ENCODE data around the gene BAIAP3.
A peak's percentile ranks its signal among the peaks of the same experiment; 100 is the strongest.

BAIAP3 gene

GRCh38 chr16:1343428-1344242 is 10.2 kb downstream of the BAIAP3 start:
- H3K9me3 Mint-ChIP-seq = no peaks in the 10 kb centered on the region
- H3K27me3 Mint-ChIP-seq = no peaks in the 10 kb centered on the region
- peaks cover 11% of the 10 kb centered on the region for H3K36me3 Mint-ChIP-seq
- no peak for ATAC-seq
- H3K4me1 Mint-ChIP-seq = peaks cover 31% of the 10 kb centered on the region
- H3K4me3 Mint-ChIP-seq = peak overlapping the region; percentile 71
- peak overlapping the region; percentile 81 for H3K27ac Mint-ChIP-seq

GRCh38 chr16:1344499-1344898 is 11.1 kb downstream of the BAIAP3 start:
- H3K9me3 Mint-ChIP-seq = no peaks in the 10 kb centered on the region
- H3K36me3 Mint-ChIP-seq = peaks cover 11% of the 10 kb centered on the region
- no peaks in the 10 kb centered on the region for H3K27me3 Mint-ChIP-seq
- no peak overlapping the region for H3K27ac Mint-ChIP-seq
- H3K4me1 Mint-ChIP-seq = peaks cover 33% of the 10 kb centered on the region
- no peak for ATAC-seq
- no peak overlapping the region for H3K4me3 Mint-ChIP-seq

GRCh38 chr16:1345087-1345486 is 11.6 kb downstream of the BAIAP3 start:
- Mint-ChIP-seq H3K4me1 (peaks cover 38% of the 10 kb centered on the region), H3K9me3 (no peaks in the 10 kb centered on the region), H3K4me3 (no peak overlapping the region), H3K27me3 (no peaks in the 10 kb centered on the region), H3K36me3 (peaks cover 14% of the 10 kb centered on the region), H3K27ac (no peak overlapping the region)
- no peak for ATAC-seq

- Mint-ChIP-seq H3K36me3 (peaks cover 18% of the 10 kb centered on the region), H3K27ac (no peak overlapping the region), H3K9me3 (no peaks in the 10 kb centered on the region), H3K4me3 (no peak overlapping the region), H3K27me3 (no peaks in the 10 kb centered on the region), H3K4me1 (peaks cover 45% of the 10 kb centered on the region)
- no peak for ATAC-seq
Measured at GRCh38 chr16:1345651-1346421, 12.4 kb downstream of the BAIAP3 start.

GRCh38 chr16:1346422-1347285 is 13.2 kb downstream of the BAIAP3 start:
- Mint-ChIP-seq H3K27ac (no peak overlapping the region), H3K4me1 (peaks cover 48% of the 10 kb centered on the region), H3K27me3 (no peaks in the 10 kb centered on the region), H3K9me3 (no peaks in the 10 kb centered on the region), H3K36me3 (peaks cover 18% of the 10 kb centered on the region), H3K4me3 (no peak overlapping the region)
- no peak for ATAC-seq

GRCh38 chr16:1347286-1347855 is 13.9 kb downstream of the BAIAP3 start:
- Mint-ChIP-seq H3K27ac (no peak overlapping the region), H3K36me3 (peaks cover 18% of the 10 kb centered on the region), H3K27me3 (no peaks in the 10 kb centered on the region), H3K4me1 (peaks cover 46% of the 10 kb centered on the region), H3K9me3 (no peaks in the 10 kb centered on the region), H3K4me3 (no peak overlapping the region)
- ATAC-seq = no peak

- peaks cover 46% of the 10 kb centered on the region for H3K4me1 Mint-ChIP-seq
- H3K36me3 Mint-ChIP-seq = peaks cover 18% of the 10 kb centered on the region
- H3K9me3 Mint-ChIP-seq = no peaks in the 10 kb centered on the region
- H3K27me3 Mint-ChIP-seq = no peaks in the 10 kb centered on the region
- H3K4me3 Mint-ChIP-seq = no peak overlapping the region
- H3K27ac Mint-ChIP-seq = no peak overlapping the region
- no peak for ATAC-seq
Measured at GRCh38 chr16:1347962-1348361, 14.5 kb downstream of the BAIAP3 start.

GRCh38 chr16:1348441-1348840 is 15.0 kb downstream of the BAIAP3 start:
- ATAC-seq = no peak
- Mint-ChIP-seq H3K4me1 (peaks cover 46% of the 10 kb centered on the region), H3K27me3 (no peaks in the 10 kb centered on the region), H3K27ac (no peak overlapping the region), H3K9me3 (no peaks in the 10 kb centered on the region), H3K36me3 (peaks cover 22% of the 10 kb centered on the region), H3K4me3 (no peak overlapping the region)

- no peak for ATAC-seq
- H3K4me1 Mint-ChIP-seq = peaks cover 46% of the 10 kb centered on the region
- H3K9me3 Mint-ChIP-seq = no peaks in the 10 kb centered on the region
- no peak overlapping the region for H3K27ac Mint-ChIP-seq
- peaks cover 25% of the 10 kb centered on the region for H3K36me3 Mint-ChIP-seq
- no peaks in the 10 kb centered on the region for H3K27me3 Mint-ChIP-seq
- H3K4me3 Mint-ChIP-seq = no peak overlapping the region
Measured at GRCh38 chr16:1348926-1349325, 15.5 kb downstream of the BAIAP3 start.

GRCh38 chr16:1349351-1349750 is 15.9 kb downstream of the BAIAP3 start:
- H3K4me1 Mint-ChIP-seq = peaks cover 45% of the 10 kb centered on the region

GRCh38 chr16:1349951-1350350 is 16.5 kb downstream of the BAIAP3 start:
- H3K4me3 Mint-ChIP-seq = peak overlapping the region; percentile 34
- H3K27me3 Mint-ChIP-seq = no peaks in the 10 kb centered on the region
- peaks cover 25% of the 10 kb centered on the region for H3K36me3 Mint-ChIP-seq
- no peak overlapping the region for H3K27ac Mint-ChIP-seq
- peaks cover 47% of the 10 kb centered on the region for H3K4me1 Mint-ChIP-seq
- no peak for ATAC-seq
- H3K9me3 Mint-ChIP-seq = no peaks in the 10 kb centered on the region

More at GRCh38 chr16:1349351-1349750, 15.9 kb downstream of the BAIAP3 start:
- Mint-ChIP-seq H3K27ac (no peak overlapping the region), H3K27me3 (no peaks in the 10 kb centered on the region), H3K36me3 (peaks cover 25% of the 10 kb centered on the region), H3K9me3 (no peaks in the 10 kb centered on the region), H3K4me3 (no peak overlapping the region)
- no peak for ATAC-seq

GRCh38 chr16:1350691-1351090 is 17.2 kb downstream of the BAIAP3 start:
- H3K36me3 Mint-ChIP-seq = peaks cover 25% of the 10 kb centered on the region
- no peaks in the 10 kb centered on the region for H3K27me3 Mint-ChIP-seq
- H3K9me3 Mint-ChIP-seq = no peaks in the 10 kb centered on the region
- H3K27ac Mint-ChIP-seq = peak overlapping the region; percentile 71
- no peak for ATAC-seq
- peaks cover 54% of the 10 kb centered on the region for H3K4me1 Mint-ChIP-seq
- peak overlapping the region; percentile 85 for H3K4me3 Mint-ChIP-seq

- H3K4me1 Mint-ChIP-seq = peaks cover 59% of the 10 kb centered on the region
- no peaks in the 10 kb centered on the region for H3K9me3 Mint-ChIP-seq
- H3K36me3 Mint-ChIP-seq = peaks cover 25% of the 10 kb centered on the region
- H3K27ac Mint-ChIP-seq = peak overlapping the region; percentile 71
- peak; percentile 31 for ATAC-seq
- H3K4me3 Mint-ChIP-seq = peak overlapping the region; percentile 85
- H3K27me3 Mint-ChIP-seq = no peaks in the 10 kb centered on the region
Measured at GRCh38 chr16:1351215-1351581, 17.8 kb downstream of the BAIAP3 start.

- H3K27ac Mint-ChIP-seq = peak within 1 kb of the TSS; percentile 71
- peak; percentile 91 for ATAC-seq
- H3K4me1 Mint-ChIP-seq = peaks cover 65% of the 10 kb centered on the region
- no peaks in the 10 kb centered on the region for H3K9me3 Mint-ChIP-seq
- peaks cover 25% of the 10 kb centered on the region for H3K36me3 Mint-ChIP-seq
- H3K4me3 Mint-ChIP-seq = peak within 1 kb of the TSS; percentile 85
- H3K27me3 Mint-ChIP-seq = no peaks in the 10 kb centered on the region
Measured at GRCh38 chr16:1351582-1352362, 18.3 kb downstream of the BAIAP3 start, which contains the start of the genes GNPTG and TSR3. Gene GNPTG (plus strand): TSS chr16:1351931. CDS start chr16:1351966, 35 bp downstream. Gene TSR3 (minus strand): TSS chr16:1351878. CDS start chr16:1351804, 74 bp downstream.

Measured in stimulated activated memory B cell treated with anti-CD40 and anti-IgM and Interleukin-4, amounts not matched to agents 10 μg/mL and 1 μg/mL and 100 μg/mL, for 72 hours (primary cell).